Parathyroid adenoma (tissue), 2 donors: Measurements from ENCODE around the gene TRERF1.

ENCODE experiments used
- H2AFZ ChIP-seq: fragments of 300-600 bp; sonication (generic); one replicate; pipeline ENCODE4 v1.7.0; 2017; ENCODE audit warnings: antibody characterized with exemption, mild to moderate bottlenecking
- H3K27ac ChIP-seq: fragments of 300-600 bp; sonication (generic); one replicate; pipeline ENCODE4 v1.7.0; 2017
- H3K27me3 ChIP-seq: fragments of 300-600 bp; sonication (generic); one replicate; pipeline ENCODE4 v1.7.0; 2017; ENCODE audit warnings: low read length; ENCODE audit not compliant: control insufficient read depth, insufficient read depth
- H3K36me3 ChIP-seq: fragments of 300-600 bp; sonication (generic); one replicate; pipeline ENCODE4 v1.7.0; 2017; ENCODE audit warnings: low read length; ENCODE audit not compliant: control insufficient read depth, insufficient read depth
- H3K4me1 ChIP-seq: fragments of 300-600 bp; sonication (generic); one replicate; pipeline ENCODE4 v1.7.0; 2017; ENCODE audit warnings: control low read depth
- H3K4me2 ChIP-seq: fragments of 300-600 bp; sonication (generic); one replicate; pipeline ENCODE4 v1.7.0; 2017; ENCODE audit warnings: low read length
- H3K4me3 ChIP-seq: fragments of 300-600 bp; sonication (generic); one replicate; pipeline ENCODE4 v1.7.0; 2017; ENCODE audit warnings: low read depth, low read length
- H3K79me2 ChIP-seq: fragments of 300-600 bp; sonication (generic); one replicate; pipeline ENCODE4 v1.7.0; 2017; ENCODE audit warnings: control low read depth
- H3K9ac ChIP-seq: fragments of 300-600 bp; sonication (generic); one replicate; pipeline ENCODE4 v1.7.0; 2017; ENCODE audit warnings: mild to moderate bottlenecking
- H3K9me3 ChIP-seq: fragments of 300-600 bp; sonication (generic); one replicate; pipeline ENCODE4 v1.7.0; 2017; ENCODE audit warnings: low read length; ENCODE audit not compliant: control insufficient read depth
- CTCF ChIP-seq: fragments of 300-600 bp; sonication (generic); IDR thresholded peaks from one replicate; pipeline ENCODE4 v1.7.0; 2017; ENCODE audit warnings: antibody characterized with exemption, mild to moderate bottlenecking
- donor health status: primary hyperparathyroidism.

Gene TRERF1

GRCh38 chr6:42268016-42268834, 183.5 kb downstream of the TRERF1 start:
- Histone ChIP-seq H3K27me3 (no peaks in the 10 kb centered on the region), H3K9me3 (no peaks in the 10 kb centered on the region), H3K4me1 (no peaks in the 10 kb centered on the region), H2AFZ (no peak overlapping the region), H3K4me3 (no peak overlapping the region), H3K27ac (no peak overlapping the region), H3K4me2 (no peak overlapping the region), H3K79me2 (no peaks in the 10 kb centered on the region), H3K9ac (no peak overlapping the region), H3K36me3 (no peaks in the 10 kb centered on the region)
- TF ChIP-seq CTCF: no peak

- TF ChIP-seq CTCF: no peak
- H3K4me1 ChIP-seq: no peaks in the 10 kb centered on the region
- no peaks in the 10 kb centered on the region for H3K79me2 ChIP-seq
- H3K27ac ChIP-seq: no peak overlapping the region
- H3K36me3 ChIP-seq: no peaks in the 10 kb centered on the region
- H2AFZ ChIP-seq: no peak overlapping the region
- H3K9me3 ChIP-seq: no peaks in the 10 kb centered on the region
- H3K9ac ChIP-seq: no peak overlapping the region
- no peak overlapping the region for H3K4me3 ChIP-seq
- no peak overlapping the region for H3K4me2 ChIP-seq
- no peaks in the 10 kb centered on the region for H3K27me3 ChIP-seq
Observed at GRCh38 chr6:42266538-42266937, 185.2 kb downstream of the TRERF1 start.

- no peak for TF ChIP-seq CTCF
- no peak overlapping the region for H3K27ac ChIP-seq
Observed at GRCh38 chr6:42264852-42265390, 186.8 kb downstream of the TRERF1 start.

GRCh38 chr6:42264162-42264851, 187.4 kb downstream of the TRERF1 start:
- Histone ChIP-seq H3K9me3 (no peaks in the 10 kb centered on the region), H3K9ac (no peak overlapping the region), H3K4me3 (no peak overlapping the region), H3K79me2 (no peaks in the 10 kb centered on the region), H3K27ac (no peak overlapping the region), H3K4me1 (no peaks in the 10 kb centered on the region), H3K27me3 (no peaks in the 10 kb centered on the region), H3K36me3 (no peaks in the 10 kb centered on the region), H3K4me2 (no peak overlapping the region), H2AFZ (no peak overlapping the region)
- TF ChIP-seq CTCF: no peak

More at GRCh38 chr6:42264852-42265390, 186.8 kb downstream of the TRERF1 start:
- Histone ChIP-seq H3K9me3 (no peaks in the 10 kb centered on the region), H2AFZ (no peak overlapping the region), H3K27me3 (no peaks in the 10 kb centered on the region), H3K9ac (no peak overlapping the region), H3K4me3 (no peak overlapping the region), H3K79me2 (no peaks in the 10 kb centered on the region), H3K4me1 (no peaks in the 10 kb centered on the region), H3K4me2 (no peak overlapping the region), H3K36me3 (no peaks in the 10 kb centered on the region)
